Mucosa of descending colon (tissue), 3 donors: ENCODE data around the gene B3GNT7. TPM values are rescaled to one million over a fixed set of nuclear protein-coding genes. Genes with fewer than 3 reads are reported as not detected.
"Not testable (repeated sequence)": the region's sequence is repeated elsewhere in the genome, so short reads cannot be mapped to it uniquely, and the experiment has no call there.

Source experiments
- ATAC-seq: fragments of 200-7000 bp; cut with Tn5 transposase; one replicate; pipeline ENCODE4 v1.9.1; 2020; ENCODE audit warnings: mild to moderate bottlenecking, moderate library complexity
- DNase-seq, 3 donors: peaks; one replicate each; pipeline ENCODE4 v3.0.0-alpha.2; 2020
- H3K36me3 ChIP-seq: fragments of 200-600 bp; one replicate; pipeline ENCODE4 v1.8.0; 2021; ENCODE audit warnings: low read depth, mild to moderate bottlenecking
- H3K4me1 ChIP-seq: fragments of 200-600 bp; one replicate; pipeline ENCODE4 v1.8.0; 2021; ENCODE audit warnings: low read depth, mild to moderate bottlenecking
- H3K4me3 ChIP-seq: fragments of 200-600 bp; one replicate; pipeline ENCODE4 v1.8.0; 2021; ENCODE audit warnings: mild to moderate bottlenecking
- H3K9me3 ChIP-seq: fragments of 200-600 bp; one replicate; pipeline ENCODE4 v1.8.0; 2021; ENCODE audit warnings: mild to moderate bottlenecking
- CTCF ChIP-seq: fragments of 200-600 bp; IDR thresholded peaks from one replicate; pipeline ENCODE4 v1.8.0; 2022; ENCODE audit warnings: antibody characterized with exemption, mild to moderate bottlenecking
- intact Hi-C, 2 donors: fragments of 100-400 bp; cut with DNase I in 1 of 2; cut with micrococcal nuclease in 1 of 2; formaldehyde crosslinking; loops; one replicate each; pipeline versions ENCODE4 v1.11.0 to v1.11.1; 2022; cut with DNase I, micrococcal nuclease
- total RNA-seq, 3 donors: library from RNA; stranded (reverse); fragmentation: NEBNext Ultra II Directional in 2 of 3; extraction: Animal tissue kit (Norgen Biotek cat#: 25700) in 2 of 3; gene quantifications; one replicate each; pipeline versions ENCODE4 v1.2.1 to v1.2.4, GENCODE V29; 2021 to 2023
- donor health status: DM: no; HTN: no; CAD: no; lungs with moderate emphysema.
- donor health status: DM: no; HTN: no; CAD: no.
- donor health status: DM: no; HTN: yes; CAD: no.

Gene B3GNT7
- total RNA-seq, 3 donors from 2014 or later = 77.7 to 330 (median 149) TPM

- H3K9me3 ChIP-seq = no peaks in the 10 kb centered on the region
- intact Hi-C loops = no loop called here
- ATAC-seq (no peak), DNase-seq (no peak)
- peaks cover 5% of the 10 kb centered on the region for H3K4me1 ChIP-seq
- no peaks in the 10 kb centered on the region for H3K36me3 ChIP-seq
- H3K4me3 ChIP-seq = no peak overlapping the region
- TF ChIP-seq CTCF = no peak
Observed at GRCh38 chr2:231348704-231349373, 46.7 kb upstream of the B3GNT7 start.

DNA sequence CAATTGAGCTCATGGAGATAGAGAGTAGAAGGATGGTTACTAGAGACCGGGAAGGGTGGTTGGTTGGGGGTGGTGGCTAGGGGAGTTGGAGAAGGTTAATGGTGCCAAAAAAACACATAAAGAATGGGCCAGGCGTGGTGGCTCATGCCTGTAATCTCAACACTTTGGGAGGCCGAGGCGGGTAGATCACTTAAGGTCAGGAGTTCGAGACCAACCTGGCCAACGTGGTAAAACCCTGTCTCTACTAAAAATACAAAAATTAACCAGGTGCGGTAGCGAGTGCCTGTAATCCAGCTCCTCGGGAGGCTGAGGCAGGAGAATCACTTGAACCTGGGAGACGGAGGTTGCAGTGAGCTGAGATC is 46.2 kb upstream of the B3GNT7 start:
- ATAC-seq, H3K9me3 ChIP-seq, H3K4me3 ChIP-seq, DNase-seq, H3K4me1 ChIP-seq, H3K36me3 ChIP-seq, intact Hi-C loops: not testable (repeated sequence)

GRCh38 chr2:231351648-231352047 is 43.9 kb upstream of the B3GNT7 start:
- DNase-seq (no peak), ATAC-seq (peak; percentile 59)
- TF ChIP-seq CTCF = no peak
- intact Hi-C loops = no loop called here
- Histone ChIP-seq H3K9me3 (no peaks in the 10 kb centered on the region), H3K36me3 (no peaks in the 10 kb centered on the region), H3K4me1 (peaks cover 4% of the 10 kb centered on the region), H3K4me3 (no peak overlapping the region)

DNA sequence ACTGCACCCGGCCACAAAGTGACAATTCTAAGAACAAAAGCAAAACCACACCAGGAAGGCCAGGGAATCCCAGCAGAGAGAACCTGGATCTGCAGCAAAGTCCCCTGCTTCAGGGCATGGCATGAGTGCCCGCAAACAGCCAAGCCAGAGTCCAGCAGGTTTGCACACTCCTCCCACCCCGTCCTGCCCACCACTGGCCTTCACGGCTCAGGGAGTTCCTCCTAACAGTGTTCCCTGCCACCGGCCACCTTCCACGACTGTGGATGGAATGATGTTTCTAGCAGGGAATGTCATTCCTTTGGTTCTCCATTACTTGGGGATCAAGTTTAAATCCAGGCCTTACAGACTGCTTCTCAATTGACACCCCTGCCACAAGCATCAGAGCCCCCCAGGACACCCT is 42.0 kb upstream of the B3GNT7 start:
- peaks cover 4% of the 10 kb centered on the region for H3K4me1 ChIP-seq
- TF ChIP-seq CTCF = no peak
- H3K9me3 ChIP-seq = no peaks in the 10 kb centered on the region
- intact Hi-C loops = no loop called here
- ATAC-seq = no peak
- DNase-seq = no peak
- H3K4me3 ChIP-seq = no peak overlapping the region
- H3K36me3 ChIP-seq = no peaks in the 10 kb centered on the region

- Histone ChIP-seq H3K9me3 (no peaks in the 10 kb centered on the region), H3K4me1 (peaks cover 4% of the 10 kb centered on the region), H3K36me3 (no peaks in the 10 kb centered on the region), H3K4me3 (no peak overlapping the region)
- no peak for ATAC-seq
- no peak for DNase-seq
- no peak for TF ChIP-seq CTCF
- intact Hi-C loops = no loop called here
Observed at GRCh38 chr2:231355508-231356465, 39.7 kb upstream of the B3GNT7 start.

- no peak for TF ChIP-seq CTCF
- Histone ChIP-seq H3K4me3 (no peak overlapping the region), H3K9me3 (no peaks in the 10 kb centered on the region), H3K36me3 (no peaks in the 10 kb centered on the region), H3K4me1 (peaks cover 4% of the 10 kb centered on the region)
- intact Hi-C loops = no loop called here
- DNase-seq (peak in 1 of 3 donors; percentile 5), ATAC-seq (no peak)
Observed at GRCh38 chr2:231356466-231356844, 39.1 kb upstream of the B3GNT7 start.
